Measurements from ENCODE around the gene PANX1. TPM values are rescaled to one million over a fixed set of nuclear protein-coding genes. Genes with fewer than 3 reads are reported as not detected.

The PANX1 gene
- total RNA-seq, 1 experiment from 2014 or later, result 22.9 TPM

DNA sequence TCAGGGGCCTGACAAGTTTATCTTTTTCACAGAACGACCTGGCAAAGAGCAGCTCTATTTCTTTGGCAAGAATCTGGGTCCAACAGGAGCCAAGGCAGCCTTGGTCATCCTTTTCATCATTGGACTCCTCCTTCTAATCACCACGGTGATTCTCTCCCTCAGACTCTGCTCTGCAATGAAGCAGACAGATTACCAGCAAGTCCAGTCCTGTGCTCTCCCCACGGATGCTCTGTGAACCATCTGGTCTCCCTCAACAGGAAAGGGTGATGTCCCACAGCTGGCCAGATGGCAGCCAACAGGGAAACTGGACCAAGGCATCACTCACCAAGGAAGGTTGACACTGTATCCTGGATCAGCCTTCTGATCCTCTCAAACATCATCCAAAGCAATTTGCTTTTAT lies 17.0 kb upstream of the PANX1 start (continued):
- TF ChIP-seq, protein P1, sequence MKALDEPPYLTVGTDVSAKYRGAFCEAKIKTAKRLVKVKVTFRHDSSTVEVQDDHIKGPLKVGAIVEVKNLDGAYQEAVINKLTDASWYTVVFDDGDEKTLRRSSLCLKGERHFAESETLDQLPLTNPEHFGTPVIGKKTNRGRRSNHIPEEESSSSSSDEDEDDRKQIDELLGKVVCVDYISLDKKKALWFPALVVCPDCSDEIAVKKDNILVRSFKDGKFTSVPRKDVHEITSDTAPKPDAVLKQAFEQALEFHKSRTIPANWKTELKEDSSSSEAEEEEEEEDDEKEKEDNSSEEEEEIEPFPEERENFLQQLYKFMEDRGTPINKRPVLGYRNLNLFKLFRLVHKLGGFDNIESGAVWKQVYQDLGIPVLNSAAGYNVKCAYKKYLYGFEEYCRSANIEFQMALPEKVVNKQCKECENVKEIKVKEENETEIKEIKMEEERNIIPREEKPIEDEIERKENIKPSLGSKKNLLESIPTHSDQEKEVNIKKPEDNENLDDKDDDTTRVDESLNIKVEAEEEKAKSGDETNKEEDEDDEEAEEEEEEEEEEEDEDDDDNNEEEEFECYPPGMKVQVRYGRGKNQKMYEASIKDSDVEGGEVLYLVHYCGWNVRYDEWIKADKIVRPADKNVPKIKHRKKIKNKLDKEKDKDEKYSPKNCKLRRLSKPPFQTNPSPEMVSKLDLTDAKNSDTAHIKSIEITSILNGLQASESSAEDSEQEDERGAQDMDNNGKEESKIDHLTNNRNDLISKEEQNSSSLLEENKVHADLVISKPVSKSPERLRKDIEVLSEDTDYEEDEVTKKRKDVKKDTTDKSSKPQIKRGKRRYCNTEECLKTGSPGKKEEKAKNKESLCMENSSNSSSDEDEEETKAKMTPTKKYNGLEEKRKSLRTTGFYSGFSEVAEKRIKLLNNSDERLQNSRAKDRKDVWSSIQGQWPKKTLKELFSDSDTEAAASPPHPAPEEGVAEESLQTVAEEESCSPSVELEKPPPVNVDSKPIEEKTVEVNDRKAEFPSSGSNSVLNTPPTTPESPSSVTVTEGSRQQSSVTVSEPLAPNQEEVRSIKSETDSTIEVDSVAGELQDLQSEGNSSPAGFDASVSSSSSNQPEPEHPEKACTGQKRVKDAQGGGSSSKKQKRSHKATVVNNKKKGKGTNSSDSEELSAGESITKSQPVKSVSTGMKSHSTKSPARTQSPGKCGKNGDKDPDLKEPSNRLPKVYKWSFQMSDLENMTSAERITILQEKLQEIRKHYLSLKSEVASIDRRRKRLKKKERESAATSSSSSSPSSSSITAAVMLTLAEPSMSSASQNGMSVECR (CRISPR knock-in tag; IDR thresholded peaks at IDR 0.05; ENCODE audit: borderline replicate concordance), result no peak
- TF ChIP-seq GTF2I (CRISPR knock-in tag; conservative IDR thresholded peaks at IDR 0.05), result no peak

DNA sequence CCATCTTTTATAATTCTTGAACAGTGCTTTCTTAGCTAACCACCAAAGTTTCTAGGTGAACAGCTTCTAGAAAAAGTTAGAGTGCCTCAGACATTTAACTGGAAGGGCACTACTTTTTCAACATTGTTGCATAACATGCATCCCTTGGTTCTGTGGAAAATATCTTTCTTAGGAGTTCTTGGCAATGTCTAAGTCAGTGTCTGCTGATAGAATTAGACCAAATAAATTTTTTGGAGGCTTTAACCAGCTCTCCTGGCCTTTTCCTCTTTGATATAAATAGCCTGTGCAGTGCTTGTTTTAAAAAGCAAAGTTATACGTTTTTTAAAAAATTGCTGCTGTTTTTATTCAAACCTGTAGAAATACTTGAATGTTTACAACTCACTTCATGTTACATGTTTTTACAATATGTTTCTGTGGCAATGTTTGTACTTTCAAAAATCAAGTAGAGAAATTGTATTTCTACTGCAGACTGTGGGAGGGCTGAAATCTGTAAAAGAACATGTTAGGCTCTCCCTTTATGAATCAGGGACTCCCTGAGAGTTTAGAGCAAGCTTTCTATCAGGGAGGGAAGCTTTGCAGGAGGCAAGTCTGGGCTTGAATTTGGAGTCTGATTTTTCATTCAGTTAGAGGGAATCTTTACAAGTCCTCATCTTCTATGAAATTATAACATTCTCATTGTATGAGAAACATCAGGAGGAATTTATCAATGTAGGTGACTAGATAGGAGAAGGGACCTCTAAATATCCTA lies 16.3 kb upstream of the PANX1 start:
- Mint-ChIP-seq H3K27ac (peak overlapping the region; percentile 46), H3K4me1 (peaks cover 30% of the 10 kb centered on the region), H3K36me3 (peaks cover 17% of the 10 kb centered on the region), H3K9me3 (peaks cover 30% of the 10 kb centered on the region), H3K4me3 (no peak overlapping the region), H3K27me3 (ENCODE audit: low read depth) (no peaks in the 10 kb centered on the region)
- TF ChIP-seq KAT7 (CRISPR knock-in tag; IDR thresholded peaks at IDR 0.05; ENCODE audit: borderline replicate concordance), result no peak
- TF ChIP-seq FOXP1 (CRISPR knock-in tag; IDR thresholded peaks at IDR 0.05; ENCODE audit: borderline replicate concordance), result no peak
- TF ChIP-seq, protein P2, sequence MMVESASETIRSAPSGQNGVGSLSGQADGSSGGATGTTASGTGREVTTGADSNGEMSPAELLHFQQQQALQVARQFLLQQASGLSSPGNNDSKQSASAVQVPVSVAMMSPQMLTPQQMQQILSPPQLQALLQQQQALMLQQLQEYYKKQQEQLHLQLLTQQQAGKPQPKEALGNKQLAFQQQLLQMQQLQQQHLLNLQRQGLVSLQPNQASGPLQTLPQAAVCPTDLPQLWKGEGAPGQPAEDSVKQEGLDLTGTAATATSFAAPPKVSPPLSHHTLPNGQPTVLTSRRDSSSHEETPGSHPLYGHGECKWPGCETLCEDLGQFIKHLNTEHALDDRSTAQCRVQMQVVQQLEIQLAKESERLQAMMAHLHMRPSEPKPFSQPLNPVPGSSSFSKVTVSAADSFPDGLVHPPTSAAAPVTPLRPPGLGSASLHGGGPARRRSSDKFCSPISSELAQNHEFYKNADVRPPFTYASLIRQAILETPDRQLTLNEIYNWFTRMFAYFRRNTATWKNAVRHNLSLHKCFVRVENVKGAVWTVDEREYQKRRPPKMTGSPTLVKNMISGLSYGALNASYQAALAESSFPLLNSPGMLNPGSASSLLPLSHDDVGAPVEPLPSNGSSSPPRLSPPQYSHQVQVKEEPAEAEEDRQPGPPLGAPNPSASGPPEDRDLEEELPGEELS (CRISPR knock-in tag; IDR thresholded peaks at IDR 0.05), result no peak
- no peak for TF ChIP-seq CREM (CRISPR knock-in tag; IDR thresholded peaks at IDR 0.05)
- TF ChIP-seq, protein P3, sequence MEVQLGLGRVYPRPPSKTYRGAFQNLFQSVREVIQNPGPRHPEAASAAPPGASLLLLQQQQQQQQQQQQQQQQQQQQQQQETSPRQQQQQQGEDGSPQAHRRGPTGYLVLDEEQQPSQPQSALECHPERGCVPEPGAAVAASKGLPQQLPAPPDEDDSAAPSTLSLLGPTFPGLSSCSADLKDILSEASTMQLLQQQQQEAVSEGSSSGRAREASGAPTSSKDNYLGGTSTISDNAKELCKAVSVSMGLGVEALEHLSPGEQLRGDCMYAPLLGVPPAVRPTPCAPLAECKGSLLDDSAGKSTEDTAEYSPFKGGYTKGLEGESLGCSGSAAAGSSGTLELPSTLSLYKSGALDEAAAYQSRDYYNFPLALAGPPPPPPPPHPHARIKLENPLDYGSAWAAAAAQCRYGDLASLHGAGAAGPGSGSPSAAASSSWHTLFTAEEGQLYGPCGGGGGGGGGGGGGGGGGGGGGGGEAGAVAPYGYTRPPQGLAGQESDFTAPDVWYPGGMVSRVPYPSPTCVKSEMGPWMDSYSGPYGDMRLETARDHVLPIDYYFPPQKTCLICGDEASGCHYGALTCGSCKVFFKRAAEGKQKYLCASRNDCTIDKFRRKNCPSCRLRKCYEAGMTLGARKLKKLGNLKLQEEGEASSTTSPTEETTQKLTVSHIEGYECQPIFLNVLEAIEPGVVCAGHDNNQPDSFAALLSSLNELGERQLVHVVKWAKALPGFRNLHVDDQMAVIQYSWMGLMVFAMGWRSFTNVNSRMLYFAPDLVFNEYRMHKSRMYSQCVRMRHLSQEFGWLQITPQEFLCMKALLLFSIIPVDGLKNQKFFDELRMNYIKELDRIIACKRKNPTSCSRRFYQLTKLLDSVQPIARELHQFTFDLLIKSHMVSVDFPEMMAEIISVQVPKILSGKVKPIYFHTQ (CRISPR knock-in tag; IDR thresholded peaks at IDR 0.05), result no peak
- TF ChIP-seq ELF4 (CRISPR knock-in tag; IDR thresholded peaks at IDR 0.05; ENCODE audit: low read depth), result no peak
- TF ChIP-seq, protein P4, sequence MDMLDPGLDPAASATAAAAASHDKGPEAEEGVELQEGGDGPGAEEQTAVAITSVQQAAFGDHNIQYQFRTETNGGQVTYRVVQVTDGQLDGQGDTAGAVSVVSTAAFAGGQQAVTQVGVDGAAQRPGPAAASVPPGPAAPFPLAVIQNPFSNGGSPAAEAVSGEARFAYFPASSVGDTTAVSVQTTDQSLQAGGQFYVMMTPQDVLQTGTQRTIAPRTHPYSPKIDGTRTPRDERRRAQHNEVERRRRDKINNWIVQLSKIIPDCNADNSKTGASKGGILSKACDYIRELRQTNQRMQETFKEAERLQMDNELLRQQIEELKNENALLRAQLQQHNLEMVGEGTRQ (CRISPR knock-in tag; IDR thresholded peaks at IDR 0.05), result no peak
- TF ChIP-seq, protein P5, sequence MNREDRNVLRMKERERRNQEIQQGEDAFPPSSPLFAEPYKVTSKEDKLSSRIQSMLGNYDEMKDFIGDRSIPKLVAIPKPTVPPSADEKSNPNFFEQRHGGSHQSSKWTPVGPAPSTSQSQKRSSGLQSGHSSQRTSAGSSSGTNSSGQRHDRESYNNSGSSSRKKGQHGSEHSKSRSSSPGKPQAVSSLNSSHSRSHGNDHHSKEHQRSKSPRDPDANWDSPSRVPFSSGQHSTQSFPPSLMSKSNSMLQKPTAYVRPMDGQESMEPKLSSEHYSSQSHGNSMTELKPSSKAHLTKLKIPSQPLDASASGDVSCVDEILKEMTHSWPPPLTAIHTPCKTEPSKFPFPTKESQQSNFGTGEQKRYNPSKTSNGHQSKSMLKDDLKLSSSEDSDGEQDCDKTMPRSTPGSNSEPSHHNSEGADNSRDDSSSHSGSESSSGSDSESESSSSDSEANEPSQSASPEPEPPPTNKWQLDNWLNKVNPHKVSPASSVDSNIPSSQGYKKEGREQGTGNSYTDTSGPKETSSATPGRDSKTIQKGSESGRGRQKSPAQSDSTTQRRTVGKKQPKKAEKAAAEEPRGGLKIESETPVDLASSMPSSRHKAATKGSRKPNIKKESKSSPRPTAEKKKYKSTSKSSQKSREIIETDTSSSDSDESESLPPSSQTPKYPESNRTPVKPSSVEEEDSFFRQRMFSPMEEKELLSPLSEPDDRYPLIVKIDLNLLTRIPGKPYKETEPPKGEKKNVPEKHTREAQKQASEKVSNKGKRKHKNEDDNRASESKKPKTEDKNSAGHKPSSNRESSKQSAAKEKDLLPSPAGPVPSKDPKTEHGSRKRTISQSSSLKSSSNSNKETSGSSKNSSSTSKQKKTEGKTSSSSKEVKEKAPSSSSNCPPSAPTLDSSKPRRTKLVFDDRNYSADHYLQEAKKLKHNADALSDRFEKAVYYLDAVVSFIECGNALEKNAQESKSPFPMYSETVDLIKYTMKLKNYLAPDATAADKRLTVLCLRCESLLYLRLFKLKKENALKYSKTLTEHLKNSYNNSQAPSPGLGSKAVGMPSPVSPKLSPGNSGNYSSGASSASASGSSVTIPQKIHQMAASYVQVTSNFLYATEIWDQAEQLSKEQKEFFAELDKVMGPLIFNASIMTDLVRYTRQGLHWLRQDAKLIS (CRISPR knock-in tag; IDR thresholded peaks at IDR 0.05; ENCODE audit: borderline replicate concordance), result no peak
- TF ChIP-seq ZNF416 (CRISPR knock-in tag; IDR thresholded peaks at IDR 0.05), result no peak
- no peak for TF ChIP-seq ZNF423 (CRISPR knock-in tag; IDR thresholded peaks at IDR 0.05)
- no peak for TF ChIP-seq MXD4 (CRISPR knock-in tag; IDR thresholded peaks at IDR 0.05; ENCODE audit: borderline replicate concordance)
- TF ChIP-seq JUN (CRISPR knock-in tag; IDR thresholded peaks at IDR 0.05), result no peak
- no peak for TF ChIP-seq ZNF317 (CRISPR knock-in tag; IDR thresholded peaks at IDR 0.05; ENCODE audit: borderline replicate concordance, low read depth)
- TF ChIP-seq, protein P6, sequence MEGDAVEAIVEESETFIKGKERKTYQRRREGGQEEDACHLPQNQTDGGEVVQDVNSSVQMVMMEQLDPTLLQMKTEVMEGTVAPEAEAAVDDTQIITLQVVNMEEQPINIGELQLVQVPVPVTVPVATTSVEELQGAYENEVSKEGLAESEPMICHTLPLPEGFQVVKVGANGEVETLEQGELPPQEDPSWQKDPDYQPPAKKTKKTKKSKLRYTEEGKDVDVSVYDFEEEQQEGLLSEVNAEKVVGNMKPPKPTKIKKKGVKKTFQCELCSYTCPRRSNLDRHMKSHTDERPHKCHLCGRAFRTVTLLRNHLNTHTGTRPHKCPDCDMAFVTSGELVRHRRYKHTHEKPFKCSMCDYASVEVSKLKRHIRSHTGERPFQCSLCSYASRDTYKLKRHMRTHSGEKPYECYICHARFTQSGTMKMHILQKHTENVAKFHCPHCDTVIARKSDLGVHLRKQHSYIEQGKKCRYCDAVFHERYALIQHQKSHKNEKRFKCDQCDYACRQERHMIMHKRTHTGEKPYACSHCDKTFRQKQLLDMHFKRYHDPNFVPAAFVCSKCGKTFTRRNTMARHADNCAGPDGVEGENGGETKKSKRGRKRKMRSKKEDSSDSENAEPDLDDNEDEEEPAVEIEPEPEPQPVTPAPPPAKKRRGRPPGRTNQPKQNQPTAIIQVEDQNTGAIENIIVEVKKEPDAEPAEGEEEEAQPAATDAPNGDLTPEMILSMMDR (IDR thresholded peaks at IDR 0.05), result no peak
- DNase-seq (ENCODE audit: low spot score) (no peak), ATAC-seq (no peak)
- ChIA-PET CTCF (interaction anchor here (1.0 kb wide), 1 partner anchor 16 kb away, joined by 3 read pairs; the partner anchor contains the start of gene PANX1), POLR2A (no interaction called here)

Measured in WTC11 (cell line).